ENCODE data around the gene MARK3.

The MARK3 gene

GRCh38 chr14:103552011-103552845, 167.0 kb downstream of the MARK3 start:
- DNase-seq = no peak

GRCh38 chr14:103552846-103553210, 167.6 kb downstream of the MARK3 start:
- no peak for DNase-seq

Measured in NCI-H1417 treated with DMSO at 0.1 percent for 48 hours (cell line).